AG10803 (cell line): ENCODE measurements around the gene CHAF1A.

Experiments used
- DNase-seq: peaks from one replicate; pipeline ENCODE4 v3.0.0; 2010; ENCODE audit warnings: low read depth
- H3K4me3 ChIP-seq: 2 replicates; pipeline ENCODE4 v1.5.1; 2011; ENCODE audit warnings: mild to moderate bottlenecking, low read length, control low read depth
- CTCF ChIP-seq: conservative IDR thresholded peaks from 2 replicates; pipeline ENCODE4 v1.5.1; 2011; ENCODE audit warnings: mild to moderate bottlenecking, low read length, control low read depth, inconsistent platforms

Gene CHAF1A

GRCh38 chr19:4362831-4363545, 39.5 kb upstream of the CHAF1A start:
- H3K4me3 ChIP-seq, result no peak overlapping the region
- no peak for DNase-seq
- no peak; the same call in 1 of the 2 replicates for TF ChIP-seq CTCF

DNA sequence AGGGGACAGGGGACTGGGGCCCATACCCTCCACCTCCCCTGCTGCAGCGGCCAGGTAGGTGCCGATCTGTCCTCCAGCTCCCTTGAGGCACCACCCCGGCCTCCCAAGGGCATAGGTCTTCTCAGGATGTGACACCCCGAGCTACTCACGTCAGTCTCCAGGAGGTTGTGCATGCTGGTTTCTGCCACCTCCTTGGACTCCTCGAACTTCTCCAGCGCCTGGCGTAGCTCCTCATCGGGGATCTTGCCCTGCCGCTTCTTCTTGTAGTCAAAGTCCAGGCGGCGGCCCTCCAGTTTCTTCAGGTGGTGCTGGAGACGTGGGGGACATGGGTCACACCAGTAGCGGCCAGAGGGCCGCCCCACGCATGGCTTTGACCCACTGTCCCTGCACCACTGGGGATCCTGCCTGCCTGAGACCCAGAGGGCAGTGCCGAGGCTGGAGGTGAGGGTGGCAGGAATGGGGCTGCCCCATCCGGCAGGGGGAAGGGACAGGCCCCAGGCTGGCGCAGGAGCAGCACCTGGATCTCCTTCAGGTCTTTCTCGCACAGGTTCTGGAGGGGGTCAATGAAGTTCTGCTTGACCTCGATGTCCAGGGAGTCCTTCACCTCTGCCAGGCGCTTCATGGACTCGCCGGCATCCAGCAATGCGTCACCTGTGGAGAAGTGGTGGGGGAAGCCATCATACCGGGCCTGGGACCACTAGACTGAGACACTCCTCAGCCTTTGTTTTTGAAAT, 38.7 kb upstream of the CHAF1A start:
- no peak for TF ChIP-seq CTCF
- no peak for DNase-seq
- H3K4me3 ChIP-seq, result no peak overlapping the region

GRCh38 chr19:4365341-4365740, 37.1 kb upstream of the CHAF1A start:
- H3K4me3 ChIP-seq, result no peak overlapping the region
- no peak for DNase-seq
- no peak for TF ChIP-seq CTCF

GRCh38 chr19:4365791-4366665, 36.4 kb upstream of the CHAF1A start:
- DNase-seq, result no peak

DNA sequence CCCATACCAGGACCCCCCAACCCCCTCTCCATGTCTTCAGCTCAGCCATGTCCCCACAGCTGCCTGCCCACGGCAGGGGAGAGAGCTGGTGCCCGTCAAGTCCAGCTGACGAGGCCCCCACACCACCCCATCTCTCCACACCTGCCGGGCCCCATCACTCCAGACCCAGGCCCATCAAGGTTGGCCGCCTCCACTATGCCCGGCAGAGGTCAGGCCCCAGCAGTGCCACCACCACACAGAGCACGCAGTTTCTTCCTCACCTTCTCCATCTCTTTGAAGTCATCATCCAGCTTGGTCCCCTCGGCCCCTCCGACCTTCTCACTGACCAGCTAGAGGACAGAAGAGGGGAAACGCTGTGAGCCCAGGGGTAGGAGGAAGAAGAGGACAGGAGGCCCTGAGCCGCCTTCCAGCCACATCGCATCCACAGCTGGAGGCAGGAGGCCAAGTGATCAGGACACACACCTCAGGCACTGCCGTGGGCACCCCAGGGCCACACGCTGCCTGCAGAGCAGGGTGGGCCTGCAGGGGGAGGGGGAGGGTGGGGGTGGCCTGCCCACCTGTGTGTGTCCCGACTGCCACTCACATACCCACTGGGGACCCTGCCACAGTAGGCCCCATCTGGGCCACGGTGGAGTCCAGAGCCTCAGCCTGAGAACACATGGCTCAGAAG, 35.6 kb upstream of the CHAF1A start:
- H3K4me3 ChIP-seq, result no peak overlapping the region
- DNase-seq, result no peak
- TF ChIP-seq CTCF, result no peak

More at GRCh38 chr19:4365791-4366665, 36.4 kb upstream of the CHAF1A start:
- TF ChIP-seq CTCF, result no peak
- no peak overlapping the region for H3K4me3 ChIP-seq

- DNase-seq, result no peak
- no peak for TF ChIP-seq CTCF
- H3K4me3 ChIP-seq, result no peak overlapping the region
These were observed 35.1 kb upstream of the CHAF1A start for GRCh38 chr19:4367336-4367723.
